MM.1S (cell line): ENCODE results near the gene ZMYM4.

Experiments used
- CTCF ChIP-seq: fragments of 300-600 bp; sonication (generic); IDR thresholded peaks from 2 replicates; pipeline ENCODE4 v1.5.1; 2016; ENCODE audit warnings: antibody characterized with exemption, low read length, mixed read lengths
- EZH2 ChIP-seq: fragments of 300-600 bp; sonication (generic); optimal IDR thresholded peaks from 2 replicates; pipeline ENCODE3; 2017; ENCODE audit warnings: low read depth, mild to moderate bottlenecking, antibody characterized with exemption, low read length, mixed read lengths
- EZH2phosphoT487 ChIP-seq: fragments of 300-600 bp; sonication (generic); IDR thresholded peaks from 2 replicates; pipeline ENCODE4 v1.6.1; 2018; ENCODE audit warnings: antibody characterized with exemption, low read length

GRCh38 chr1:35426097-35426586 is 157.6 kb downstream of the ZMYM4 start:
- TF ChIP-seq CTCF (no peak), EZH2phosphoT487 (no peak), EZH2 (no peak)
